OCI-LY3 (cell line): Measurements from ENCODE around the gene MGST2.

Source experiments
- CTCF ChIP-seq: fragments of 200-600, 300-600 bp; sonication (generic); IDR thresholded peaks from 2 replicates; pipeline ENCODE4 v1.5.1; 2014; ENCODE audit warnings: antibody characterized with exemption, low read length, low read depth
- EZH2phosphoT487 ChIP-seq: fragments of 200-600 bp; shearing (Covaris generic); IDR thresholded peaks from 2 replicates; pipeline ENCODE4 v1.6.1; 2018; ENCODE audit warnings: antibody characterized with exemption, mixed run types, low read depth

- TF ChIP-seq CTCF (no peak), EZH2phosphoT487 (no peak)
These were observed 17.7 kb upstream of the MGST2 start for GRCh38 chr4:139647952-139648351.
